HepG2 (cell line): Measurements from ENCODE around the gene TBC1D1.

Experiments
- POLR2G ChIP-seq: fragments of 200-400 bp; formaldehyde crosslinking; IDR thresholded peaks from 2 replicates; pipeline ENCODE4 v1.6.1; 2018; ENCODE audit warnings: mild to moderate bottlenecking, low read depth, low read length, moderate library complexity
- ZNF557 ChIP-seq: sonication (generic); formaldehyde crosslinking; IDR thresholded peaks from 2 replicates; pipeline ENCODE4 v1.4.0; 2020; ENCODE audit warnings: missing genetic modification reagents

DNA sequence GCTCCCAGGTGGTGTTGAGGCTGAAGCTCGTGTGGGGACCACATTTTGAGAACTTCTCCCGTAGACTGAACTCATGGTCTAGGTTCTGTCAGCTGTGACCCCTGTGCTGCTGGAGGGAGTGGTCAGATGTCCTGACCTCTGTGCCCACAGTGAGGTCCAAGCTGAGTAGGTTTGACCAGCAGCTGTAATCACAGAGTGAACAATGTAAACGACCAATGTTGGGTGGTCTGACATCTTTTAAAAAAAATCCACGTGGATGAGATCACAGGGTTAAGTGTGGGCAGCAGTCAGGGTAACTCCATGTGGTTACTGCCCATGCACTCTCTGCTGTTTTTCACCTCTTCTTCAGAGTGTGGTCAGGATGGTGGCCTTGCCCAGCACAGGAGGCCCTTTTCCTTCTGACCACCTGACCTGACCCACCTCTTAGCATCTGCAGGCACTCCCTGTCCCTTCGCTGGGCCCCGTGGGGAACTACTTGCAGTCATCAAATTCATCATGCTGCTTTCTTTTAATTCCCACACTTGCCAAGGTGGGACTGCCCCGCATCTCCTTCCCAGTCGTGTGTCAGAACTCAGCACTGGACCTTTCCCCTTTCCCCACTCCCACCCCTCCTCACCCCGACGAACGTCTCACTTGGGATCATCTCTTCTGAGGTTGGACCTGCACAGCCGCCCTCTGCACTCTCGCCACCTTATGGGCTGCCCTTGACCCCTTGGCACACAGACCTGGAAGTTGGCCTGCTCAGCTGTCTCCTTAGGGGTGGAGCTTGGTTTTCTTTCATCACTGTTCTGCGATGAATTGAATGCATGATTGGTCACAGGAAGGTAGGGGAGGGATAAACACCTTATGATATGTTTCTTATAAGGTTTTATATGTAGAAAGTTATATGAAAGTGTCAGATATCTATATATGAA, 189.4 kb downstream of the TBC1D1 start:
- TF ChIP-seq ZNF557 (CRISPR knock-in tag) (no peak), POLR2G (no peak)
